Ascending aorta (tissue), 2 donors: Measurements from ENCODE around the gene ITIH3. TPM values are rescaled to one million over a fixed set of nuclear protein-coding genes. Genes with fewer than 3 reads are reported as not detected.

Experiments used
- DNase-seq, 2 donors: peaks; one replicate each; pipeline ENCODE4 v3.0.0-alpha.2; 2019; ENCODE audit warnings: low spot score in 2 of 2
- H3K27ac ChIP-seq, 2 donors: fragments of 200-600 bp; sonication (generic); one replicate each; pipeline ENCODE4 v1.5.1; 2016 to 2017; ENCODE audit warnings: mild to moderate bottlenecking in 1 of 2
- H3K27me3 ChIP-seq: fragments of 200-600 bp; sonication (generic); one replicate; pipeline ENCODE4 v1.5.1; 2017
- H3K36me3 ChIP-seq, 2 donors: fragments of 200-600 bp; sonication (generic); one replicate each; pipeline ENCODE4 v1.5.1; 2016
- H3K4me1 ChIP-seq, 2 donors: fragments of 200-600 bp; sonication (generic); one replicate each; pipeline ENCODE4 v1.5.1; 2016 to 2017; ENCODE audit warnings: mild to moderate bottlenecking in 1 of 2
- H3K4me3 ChIP-seq, 2 donors: fragments of 200-600 bp; sonication (generic); one replicate each; pipeline ENCODE4 v1.5.1; 2016 to 2017; ENCODE audit warnings: mild to moderate bottlenecking in 1 of 2
- H3K9me3 ChIP-seq, 2 donors: fragments of 200-600 bp; sonication (generic); one replicate each; pipeline ENCODE4 v1.5.1; 2016
- intact Hi-C: fragments of 100-400 bp; cut with DNase I; formaldehyde crosslinking; loops from one replicate; pipeline ENCODE4 v1.15.1; 2023
- total RNA-seq: library from RNA; depleted of rRNA; stranded (reverse); fragments of >200 nt; gene quantifications from one replicate; pipeline ENCODE4 v1.1.0, GENCODE V29; 2016
- TF ChIP-seq, protein P1 (sequence below), 3 experiments: fragments of 200-600 bp in 2 of 3; fragments of 450-650 bp in 1 of 3; sonication (generic) in 2 of 3; IDR thresholded peaks; one replicate each; pipeline ENCODE4 v1.5.1; 2016 to 2019; ENCODE audit warnings: antibody characterized with exemption in 3 of 3, mild to moderate bottlenecking in 1 of 3, moderate library complexity in 1 of 3

Gene ITIH3
- total RNA-seq, 1 donor from 2014 or later: 38.3 TPM

- TF ChIP-seq, protein P1, sequence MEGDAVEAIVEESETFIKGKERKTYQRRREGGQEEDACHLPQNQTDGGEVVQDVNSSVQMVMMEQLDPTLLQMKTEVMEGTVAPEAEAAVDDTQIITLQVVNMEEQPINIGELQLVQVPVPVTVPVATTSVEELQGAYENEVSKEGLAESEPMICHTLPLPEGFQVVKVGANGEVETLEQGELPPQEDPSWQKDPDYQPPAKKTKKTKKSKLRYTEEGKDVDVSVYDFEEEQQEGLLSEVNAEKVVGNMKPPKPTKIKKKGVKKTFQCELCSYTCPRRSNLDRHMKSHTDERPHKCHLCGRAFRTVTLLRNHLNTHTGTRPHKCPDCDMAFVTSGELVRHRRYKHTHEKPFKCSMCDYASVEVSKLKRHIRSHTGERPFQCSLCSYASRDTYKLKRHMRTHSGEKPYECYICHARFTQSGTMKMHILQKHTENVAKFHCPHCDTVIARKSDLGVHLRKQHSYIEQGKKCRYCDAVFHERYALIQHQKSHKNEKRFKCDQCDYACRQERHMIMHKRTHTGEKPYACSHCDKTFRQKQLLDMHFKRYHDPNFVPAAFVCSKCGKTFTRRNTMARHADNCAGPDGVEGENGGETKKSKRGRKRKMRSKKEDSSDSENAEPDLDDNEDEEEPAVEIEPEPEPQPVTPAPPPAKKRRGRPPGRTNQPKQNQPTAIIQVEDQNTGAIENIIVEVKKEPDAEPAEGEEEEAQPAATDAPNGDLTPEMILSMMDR (IDR thresholded peaks at IDR 0.05): peak; percentile 15 to 51 (median 44)
- no peaks in the 10 kb centered on the region for H3K9me3 ChIP-seq
- H3K36me3 ChIP-seq: peaks cover 40 to 61% of the 10 kb centered on the region in 2 donors
- no peak for DNase-seq
- H3K4me1 ChIP-seq: no peaks in the 10 kb centered on the region
- H3K27me3 ChIP-seq: no peaks in the 10 kb centered on the region
- H3K4me3 ChIP-seq: no peak overlapping the region
- intact Hi-C loops: loop anchor here (2.0 kb wide), 1 partner anchor 83 kb away; no protein-coding TSS in a partner anchor
- no peak overlapping the region for H3K27ac ChIP-seq
Measured at GRCh38 chr3:52851348-52851747, 56.8 kb downstream of the ITIH3 start.

DNA sequence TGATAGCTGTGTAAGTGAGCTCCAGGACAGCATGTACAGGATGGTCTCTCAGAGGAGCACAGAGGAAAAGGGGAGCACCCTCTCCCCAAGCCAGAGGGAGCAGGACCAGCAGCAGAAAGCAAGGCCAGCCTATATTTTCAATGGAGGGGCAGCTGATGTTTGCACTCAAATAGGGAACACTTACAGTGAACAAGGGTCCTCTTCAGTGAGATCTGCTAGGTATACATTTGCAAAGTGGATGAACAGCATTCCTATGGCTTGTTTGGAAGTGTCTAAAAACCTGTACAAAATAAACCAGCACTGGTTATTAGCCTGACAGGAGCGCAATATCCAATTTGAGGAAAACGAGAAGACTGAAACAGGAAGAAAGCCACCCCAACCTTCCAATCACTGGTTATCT is 57.8 kb downstream of the ITIH3 start:
- no peak for DNase-seq
- Histone ChIP-seq H3K4me1 (no peaks in the 10 kb centered on the region), H3K36me3 (peaks cover 40 to 57% of the 10 kb centered on the region in 2 donors), H3K27me3 (no peaks in the 10 kb centered on the region), H3K4me3 (no peak overlapping the region), H3K27ac (no peak overlapping the region), H3K9me3 (no peaks in the 10 kb centered on the region)
- TF ChIP-seq, protein P1 (IDR thresholded peaks at IDR 0.05): no peak
- intact Hi-C loops: no loop called here

- intact Hi-C loops: no loop called here
- no peak overlapping the region for H3K4me3 ChIP-seq
- H3K36me3 ChIP-seq: peaks cover 32 to 42% of the 10 kb centered on the region in 2 donors
- H3K27me3 ChIP-seq: no peaks in the 10 kb centered on the region
- no peak overlapping the region for H3K27ac ChIP-seq
- H3K4me1 ChIP-seq: no peaks in the 10 kb centered on the region
- DNase-seq: no peak
- TF ChIP-seq, protein P1 (IDR thresholded peaks at IDR 0.05): no peak
- no peaks in the 10 kb centered on the region for H3K9me3 ChIP-seq
Measured at GRCh38 chr3:52854013-52854412, 59.4 kb downstream of the ITIH3 start.

- TF ChIP-seq, protein P1 (IDR thresholded peaks at IDR 0.05): no peak
- no peak for DNase-seq
- no peaks in the 10 kb centered on the region for H3K4me1 ChIP-seq
- no peak overlapping the region for H3K4me3 ChIP-seq
- intact Hi-C loops: no loop called here
- no peaks in the 10 kb centered on the region for H3K27me3 ChIP-seq
- no peak overlapping the region for H3K27ac ChIP-seq
- peaks cover 12 to 23% of the 10 kb centered on the region in 2 donors for H3K36me3 ChIP-seq
- no peaks in the 10 kb centered on the region for H3K9me3 ChIP-seq
Measured at GRCh38 chr3:52856666-52857065, 62.1 kb downstream of the ITIH3 start.

- intact Hi-C loops: no loop called here
- H3K27ac ChIP-seq: no peak overlapping the region
- DNase-seq: no peak
- no peaks in the 10 kb centered on the region for H3K9me3 ChIP-seq
- TF ChIP-seq, protein P1 (IDR thresholded peaks at IDR 0.05): no peak
- H3K36me3 ChIP-seq: peaks cover 8 to 19% of the 10 kb centered on the region in 2 donors
- H3K27me3 ChIP-seq: no peaks in the 10 kb centered on the region
- H3K4me3 ChIP-seq: no peak overlapping the region
- H3K4me1 ChIP-seq: no peaks in the 10 kb centered on the region
Measured at GRCh38 chr3:52857133-52857532, 62.5 kb downstream of the ITIH3 start.

GRCh38 chr3:52857864-52858263 is 63.3 kb downstream of the ITIH3 start:
- Histone ChIP-seq H3K27ac (no peak overlapping the region), H3K9me3 (no peaks in the 10 kb centered on the region), H3K36me3 (peaks cover 6 to 12% of the 10 kb centered on the region in 2 donors), H3K4me3 (no peak overlapping the region), H3K27me3 (no peaks in the 10 kb centered on the region), H3K4me1 (no peaks in the 10 kb centered on the region)
- TF ChIP-seq, protein P1 (IDR thresholded peaks at IDR 0.05): no peak
- intact Hi-C loops: no loop called here
- DNase-seq: no peak
